H1 (cell line): ENCODE results near the gene GRIP1. TPM values are rescaled to one million over a fixed set of nuclear protein-coding genes. Genes with fewer than 3 reads are reported as not detected.

Source experiments
- CTCF ChIA-PET: fragments of 300-600 bp; sonication (Branson Sonifier 250); formaldehyde crosslinking; loops from one replicate; lab custom pipeline; 2021; ENCODE audit not compliant: partially characterized antibody; lab: Charles Lee
- POLR2A ChIA-PET: fragments of 300-600 bp; sonication (Branson Sonifier 250); formaldehyde crosslinking; loops from one replicate; lab custom pipeline; 2021; ENCODE audit warnings: inconsistent platforms; ENCODE audit not compliant: partially characterized antibody; lab: Charles Lee
- DNase-seq, 2 experiments: peaks; one replicate each; pipeline versions ENCODE4 v3.0.0 to v3.0.0-alpha.2; 2010 to 2022; ENCODE audit warnings: low spot score in 2 of 2, low read depth in 1 of 2, mixed read lengths in 1 of 2
- FAIRE-seq: peaks from 2 replicates; lab custom pipeline; 2011; peaks lifted over from hg19 to GRCh38; lab: Jason Lieb, UNC
- H2AFZ ChIP-seq: 2 replicates; pipeline ENCODE4 v1.8.1; 2012; ENCODE audit warnings: low read length, inconsistent platforms
- H2AK5ac ChIP-seq: 2 replicates; pipeline ENCODE4 v1.6.1; 2013; ENCODE audit warnings: low read depth, low read length
- H2BK120ac ChIP-seq: replicated peaks from 2 replicates; pipeline ENCODE3; 2013; ENCODE audit warnings: low read depth, low read length, inconsistent platforms
- H2BK12ac ChIP-seq: 2 replicates; pipeline ENCODE4 v1.6.1; 2013; ENCODE audit warnings: low read depth, low read length
- H2BK15ac ChIP-seq: 2 replicates; pipeline ENCODE4 v1.6.1; 2013; ENCODE audit warnings: low read length
- H2BK20ac ChIP-seq: 2 replicates; pipeline ENCODE4 v1.6.1; 2013; ENCODE audit warnings: low read length
- H2BK5ac ChIP-seq: 2 replicates; pipeline ENCODE4 v1.6.1; 2013; ENCODE audit warnings: low read depth, low read length
- H3K14ac ChIP-seq: 2 replicates; pipeline ENCODE4 v1.6.1; 2013; ENCODE audit warnings: inconsistent platforms; ENCODE audit not compliant: insufficient read length
- H3K18ac ChIP-seq: 2 replicates; pipeline ENCODE4 v1.6.1; 2013; ENCODE audit warnings: low read length; ENCODE audit errors: extremely low read depth
- H3K23ac ChIP-seq: 2 replicates; pipeline ENCODE4 v1.6.1; 2013; ENCODE audit warnings: inconsistent platforms; ENCODE audit not compliant: insufficient read length
- H3K23me2 ChIP-seq: 2 replicates; pipeline ENCODE4 v1.6.1; 2013; ENCODE audit warnings: low read depth, low read length
- H3K27ac ChIP-seq: 2 replicates; pipeline ENCODE4 v1.6.1; 2011; ENCODE audit warnings: low read depth, low read length, inconsistent platforms
- H3K27me3 ChIP-seq, 4 experiments: replicated peaks in 1 of 4; 1 replicate in 1 of 4; 2 replicates in 3 of 4; pipeline versions ENCODE4 v1.6.1 to v1.8.1; 2011 to 2013; ENCODE audit warnings: low read length in 3 of 4, mild to moderate bottlenecking in 3 of 4, inconsistent platforms in 2 of 4, mixed read lengths in 2 of 4, moderate library complexity in 1 of 4; ENCODE audit not compliant: control insufficient read depth in 3 of 4, insufficient read depth in 3 of 4; ENCODE audit errors: extremely low read depth in 1 of 4
- H3K36me3 ChIP-seq, 4 experiments: 2 replicates each; pipeline versions ENCODE4 v1.6.1 to v1.8.1; 2011 to 2013; ENCODE audit warnings: mild to moderate bottlenecking in 4 of 4, low read length in 3 of 4, moderate library complexity in 2 of 4, control low read depth in 1 of 4, inconsistent platforms in 1 of 4; ENCODE audit not compliant: insufficient read depth in 4 of 4, control insufficient read depth in 2 of 4
- H3K4ac ChIP-seq: replicated peaks from 2 replicates; pipeline ENCODE3; 2013; ENCODE audit warnings: low read length, low read depth, mixed read lengths, inconsistent platforms; ENCODE audit not compliant: insufficient read length
- H3K4me1 ChIP-seq, 4 experiments: replicated peaks in 1 of 4; 1 replicate in 1 of 4; 2 replicates in 3 of 4; pipeline versions ENCODE4 v1.6.1 to v1.8.1; 2011 to 2013; ENCODE audit warnings: low read length in 3 of 4, inconsistent platforms in 2 of 4, mixed read lengths in 1 of 4; ENCODE audit not compliant: insufficient read depth in 4 of 4, control insufficient read depth in 3 of 4
- H3K4me2 ChIP-seq, 2 experiments: 2 replicates each; pipeline versions ENCODE4 v1.6.1 to v1.8.1; 2011 to 2013; ENCODE audit warnings: low read depth in 2 of 2, low read length in 2 of 2, control low read depth in 1 of 2, inconsistent platforms in 1 of 2, mild to moderate bottlenecking in 1 of 2; ENCODE audit not compliant: insufficient read depth in 1 of 2
- H3K4me3 ChIP-seq, 4 experiments: fragments of 200-600, 300-600 bp in 1 of 4; sonication (generic), shearing (Covaris generic), sonication (Bioruptor Twin) in 1 of 4; 2 replicates each; pipeline versions ENCODE4 v1.5.1 to v1.8.1; 2011 to 2016; ENCODE audit warnings: low read length in 4 of 4, low read depth in 3 of 4, control low read depth in 2 of 4, inconsistent platforms in 2 of 4, mild to moderate bottlenecking in 2 of 4, mixed read lengths in 1 of 4, moderate library complexity in 1 of 4; ENCODE audit not compliant: insufficient read depth in 2 of 4; ENCODE audit errors: extremely low read depth in 1 of 4
- H3K56ac ChIP-seq: replicated peaks from 2 replicates; pipeline ENCODE3; 2013; ENCODE audit warnings: low read depth, mild to moderate bottlenecking, mixed read lengths, low read length, inconsistent platforms; ENCODE audit not compliant: insufficient read length
- H3K79me1 ChIP-seq: 2 replicates; pipeline ENCODE4 v1.6.1; 2013; ENCODE audit warnings: low read depth, low read length, control low read depth
- H3K79me2 ChIP-seq, 2 experiments: 2 replicates each; pipeline versions ENCODE4 v1.6.1 to v1.8.1; 2012 to 2013; ENCODE audit warnings: low read length in 2 of 2, mild to moderate bottlenecking in 2 of 2, inconsistent platforms in 1 of 2; ENCODE audit not compliant: insufficient read depth in 2 of 2, control insufficient read depth in 1 of 2
- H3K9ac ChIP-seq, 4 experiments: replicated peaks in 1 of 4; 1 replicate in 1 of 4; 2 replicates in 3 of 4; pipeline versions ENCODE4 v1.6.1 to v1.8.1; 2011 to 2013; ENCODE audit warnings: low read depth in 3 of 4, low read length in 3 of 4, control low read depth in 2 of 4, mild to moderate bottlenecking in 2 of 4, moderate library complexity in 2 of 4, inconsistent platforms in 1 of 4; ENCODE audit errors: extremely low read depth in 1 of 4
- H3K9me3 ChIP-seq, 2 experiments: 2 replicates each; pipeline versions ENCODE4 v1.6.1 to v1.8.1; 2012 to 2013; ENCODE audit warnings: mild to moderate bottlenecking in 2 of 2, moderate library complexity in 2 of 2, control low read depth in 1 of 2, inconsistent platforms in 1 of 2, low read depth in 1 of 2, low read length in 1 of 2, mixed read lengths in 1 of 2; ENCODE audit not compliant: insufficient read depth in 2 of 2
- H4K20me1 ChIP-seq, 2 experiments: replicated peaks in 1 of 2; 2 replicates each; pipeline versions ENCODE3 to v1.8.1; 2011 to 2013; ENCODE audit warnings: inconsistent platforms in 2 of 2, low read length in 2 of 2, mild to moderate bottlenecking in 1 of 2; ENCODE audit not compliant: insufficient read depth in 2 of 2, control insufficient read depth in 1 of 2
- H4K5ac ChIP-seq: 2 replicates; pipeline ENCODE4 v1.6.1; 2013; ENCODE audit warnings: low read length, low read depth, mixed read lengths, inconsistent platforms; ENCODE audit not compliant: insufficient read length
- H4K8ac ChIP-seq: 2 replicates; pipeline ENCODE4 v1.8.0; 2013; ENCODE audit warnings: mild to moderate bottlenecking, moderate library complexity, low read length, inconsistent platforms; ENCODE audit not compliant: insufficient read depth; ENCODE audit errors: extremely low read depth
- H4K91ac ChIP-seq: replicated peaks from 2 replicates; pipeline ENCODE3; 2013; ENCODE audit warnings: low read length, mixed read lengths, inconsistent platforms; ENCODE audit not compliant: insufficient read length
- CBX8 ChIP-seq: fragments of 300-800, 300-1000 bp; sonication (generic); IDR thresholded peaks from 2 replicates; pipeline ENCODE4 v1.7.1; 2016; ENCODE audit warnings: low read depth, low read length, borderline replicate concordance
- CHD2 ChIP-seq: IDR thresholded peaks from 2 replicates; pipeline ENCODE4 v1.6.1; 2012; ENCODE audit warnings: low read length, improper control_type of control experiment
- RNF2 ChIP-seq: fragments of 200-900, 300-1000 bp; sonication (generic); IDR thresholded peaks from 2 replicates; pipeline ENCODE4 v1.7.1; 2016; ENCODE audit warnings: borderline replicate concordance, low read depth, mild to moderate bottlenecking, antibody characterized with exemption, low read length; ENCODE audit not compliant: poor library complexity, severe bottlenecking; ENCODE audit errors: missing control alignments
- RXRA ChIP-seq: IDR thresholded peaks from 2 replicates; pipeline ENCODE4 v1.6.1; 2011; ENCODE audit warnings: low read depth, mild to moderate bottlenecking, low read length, moderate library complexity; ENCODE audit not compliant: insufficient read depth
- SUZ12 ChIP-seq: fragments of 200-600 bp; sonication (generic); IDR thresholded peaks from 2 replicates; pipeline ENCODE4 v1.6.1; 2012; ENCODE audit warnings: mild to moderate bottlenecking, inconsistent platforms, low read length, moderate library complexity, mixed read lengths
- ZNF274 ChIP-seq: IDR thresholded peaks from 2 replicates; pipeline ENCODE4 v1.7.0; 2012; ENCODE audit warnings: low read length, borderline replicate concordance; ENCODE audit errors: extremely low read depth
- WGBS, 2 experiments: shearing (Covaris generic) in 1 of 2; methylation state at CpG; one replicate each; pipeline versions ENCODE4 v1.1.6 to v1.1.7; 2013 to 2015; ENCODE audit warnings: low lambda C conversion rate in 2 of 2, mixed read lengths in 2 of 2, inconsistent platforms in 1 of 2, low coverage in 1 of 2, missing lambda C conversion rate in 1 of 2; ENCODE audit not compliant: insufficient replicate concordance in 2 of 2, insufficient coverage in 1 of 2, insufficient read length in 1 of 2; ENCODE audit errors: extremely low coverage in 1 of 2, missing lambda C conversion rate in 1 of 2; 5-methylcytosine and 5-hydroxymethylcytosine counted together
- polyA plus RNA-seq, 7 experiments: library from polyadenylated mRNA; depleted of rRNA in 3 of 7; stranded (reverse) in 5 of 7; unstranded in 2 of 7; fragments of >200 nt in 5 of 7; fragments of 200-250 nt in 2 of 7; gene quantifications; 1 replicate in 5 of 7; 2 replicates in 1 of 7; 4 replicates in 1 of 7; pipeline versions ENCODE4 v1.2.1 to v1.2.3, GENCODE V29; 2011 to 2013; ENCODE audit warnings: missing spikeins in 2 of 7, mixed read lengths in 2 of 7
- total RNA-seq: library from RNA; stranded (reverse); fragmentation: NEBNext Ultra II Directional; extraction: Animal tissue kit (Norgen Biotek cat#: 25700); gene quantifications from 2 replicates; pipeline ENCODE4 v1.2.1, GENCODE V29; 2021

GRIP1 gene
- total and polyA plus RNA-seq, 2 of the 8 experiments (the other 6 are each of a cell fraction or from before 2014, with no cell fraction given) = 4.5 to 27.3 TPM

DNA sequence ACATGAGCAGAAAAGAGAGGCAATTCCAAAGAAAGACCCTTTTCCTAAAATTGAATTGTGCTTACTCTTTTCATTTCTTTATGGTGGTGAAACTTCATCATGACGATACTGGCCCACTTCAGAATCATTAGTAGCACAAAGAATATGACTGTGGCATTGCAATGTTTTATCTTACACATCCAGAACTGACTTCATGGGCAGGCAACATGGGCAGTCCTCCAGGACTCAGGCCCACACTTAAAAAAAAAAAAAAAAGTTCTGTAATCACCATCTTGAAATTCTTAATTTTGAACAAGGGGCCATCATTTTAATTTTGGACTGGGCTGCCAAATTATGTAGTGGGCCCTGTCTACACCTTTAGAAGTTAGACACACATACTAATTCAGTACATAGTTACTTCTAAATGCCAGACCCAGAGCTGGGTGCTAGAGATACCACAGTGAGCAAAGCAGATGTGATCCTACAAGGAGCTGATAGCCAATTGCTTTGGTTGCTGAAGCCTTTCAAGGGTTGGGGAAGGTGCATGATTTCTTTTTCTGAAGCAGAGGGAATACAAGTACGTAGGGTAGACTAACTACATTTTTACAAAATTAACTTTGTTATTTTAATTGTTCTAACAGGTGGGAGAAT lies 341.4 kb downstream of the GRIP1 start:
- POLR2A ChIA-PET = no interaction called here
- DNase-seq = no peak

More for the DNA sequence above, 341.4 kb downstream of the GRIP1 start:
- H3K4ac ChIP-seq = no peak overlapping the region
- no peak overlapping the region for H2BK20ac ChIP-seq
- H3K9me3 ChIP-seq = peaks cover 10 to 11% of the 10 kb centered on the region in 2 experiments
- H4K5ac ChIP-seq = no peak overlapping the region
- no peak overlapping the region for H2BK15ac ChIP-seq
- H2BK5ac ChIP-seq = no peak overlapping the region
- 87% methylated on average over 2 of the region's 2 CpGs; no CpG with 5 or more reads in 1 of the 2 experiments for WGBS, 2 experiments
- CTCF ChIA-PET = no interaction called here
- no peak overlapping the region for H3K4me2 ChIP-seq
- no peak overlapping the region for H4K8ac ChIP-seq
- no peaks in the 10 kb centered on the region for H3K27me3 ChIP-seq
- H3K23me2 ChIP-seq = no peaks in the 10 kb centered on the region
- H3K79me1 ChIP-seq = no peaks in the 10 kb centered on the region
- no peak overlapping the region for H3K14ac ChIP-seq
- no peak overlapping the region for H3K9ac ChIP-seq
- no peak overlapping the region for H4K91ac ChIP-seq
- H2AFZ ChIP-seq = no peak overlapping the region
- no peak overlapping the region for H2BK120ac ChIP-seq
- no peak overlapping the region for H2BK12ac ChIP-seq
- no peak overlapping the region for H3K4me3 ChIP-seq
- no peak overlapping the region for H3K27ac ChIP-seq
- H3K18ac ChIP-seq = no peak overlapping the region
- H3K79me2 ChIP-seq = no peaks in the 10 kb centered on the region
- H3K56ac ChIP-seq = no peak overlapping the region
- peaks cover 0 to 27% (median 9%) of the 10 kb centered on the region in 4 experiments; a peak in 6 of 8 replicates for H3K36me3 ChIP-seq
- TF ChIP-seq ZNF274 (no peak), CBX8 (no peak), SUZ12 (no peak), CHD2 (no peak), RXRA (no peak), RNF2 (no peak)
- TF ChIP-seq, all 59 proteins: peak for 0
- Histone ChIP-seq H3K23ac (no peak overlapping the region), H2AK5ac (no peak overlapping the region), H3K4me1 (no peaks in the 10 kb centered on the region), H4K20me1 (no peaks in the 10 kb centered on the region)
- no peak for FAIRE-seq
